IMR-90 (cell line): ENCODE data around the gene KDM4B. TPM values are rescaled to one million over a fixed set of nuclear protein-coding genes. Genes with fewer than 3 reads are reported as not detected.

Experiments
- ATAC-seq: fragments of 200-7000 bp; cut with Tn5 transposase; 2 replicates; pipeline ENCODE4 v1.9.1; 2020; ENCODE audit warnings: low read depth, mild to moderate bottlenecking, moderate library complexity
- BruUV-seq: library from RNA; stranded (reverse); fragments of 400-500 nt; replicated peaks from 2 replicates; lab custom pipeline; 2021; lab: Mats Ljungman, UMichigan
- CTCF ChIA-PET: fragments of 300-600 bp; formaldehyde crosslinking; extraction: SDS; loops from one replicate; lab custom pipeline; 2021; ENCODE audit warnings: antibody characterized with exemption; lab: Yijun Ruan, JAX
- POLR2A ChIA-PET: fragments of 300-600 bp; sonication (Branson Sonifier 250); formaldehyde crosslinking; loops from one replicate; lab custom pipeline; 2022; ENCODE audit warnings: antibody characterized with exemption; ENCODE audit not compliant: unreplicated experiment; lab: Charles Lee
- DNase-seq: peaks from one replicate; pipeline ENCODE4 v3.0.0; 2013
- H2AFZ ChIP-seq: replicated peaks from 2 replicates; pipeline ENCODE3; 2013; ENCODE audit warnings: low read length, mild to moderate bottlenecking; ENCODE audit not compliant: poor library complexity
- H2AK5ac ChIP-seq: 2 replicates; pipeline ENCODE4 v1.6.1; 2013; ENCODE audit warnings: low read depth, low read length, inconsistent platforms
- H2AK9ac ChIP-seq: replicated peaks from 2 replicates; pipeline ENCODE3; 2013; ENCODE audit warnings: mild to moderate bottlenecking, low read depth, low read length, moderate library complexity; ENCODE audit not compliant: poor library complexity
- H2BK120ac ChIP-seq: 2 replicates; pipeline ENCODE4 v1.6.1; 2013; ENCODE audit warnings: low read depth, low read length, inconsistent platforms
- H2BK15ac ChIP-seq: 3 replicates; pipeline ENCODE4 v1.6.1; 2013; ENCODE audit warnings: low read depth, low read length, inconsistent platforms
- H2BK20ac ChIP-seq: 2 replicates; pipeline ENCODE4 v1.6.1; 2013; ENCODE audit warnings: low read depth, mild to moderate bottlenecking, inconsistent platforms, low read length, moderate library complexity
- H2BK5ac ChIP-seq: 2 replicates; pipeline ENCODE4 v1.6.1; 2013; ENCODE audit warnings: mild to moderate bottlenecking, low read depth, low read length, inconsistent platforms; ENCODE audit not compliant: poor library complexity, severe bottlenecking
- H3K14ac ChIP-seq: replicated peaks from 2 replicates; pipeline ENCODE4 v1.6.1; 2013; ENCODE audit warnings: low read depth, low read length, inconsistent platforms
- H3K18ac ChIP-seq: 2 replicates; pipeline ENCODE4 v1.6.1; 2013; ENCODE audit warnings: low read depth, low read length, control low read depth
- H3K23ac ChIP-seq: 2 replicates; pipeline ENCODE4 v1.6.1; 2013; ENCODE audit warnings: low read depth, low read length, inconsistent platforms
- H3K27ac ChIP-seq: 2 replicates; pipeline ENCODE4 v1.5.1; 2013; ENCODE audit warnings: mild to moderate bottlenecking, control low read depth, low read length; ENCODE audit not compliant: insufficient read depth
- H3K27me3 ChIP-seq: 2 replicates; pipeline ENCODE4 v1.6.1; 2013; ENCODE audit warnings: low read length; ENCODE audit not compliant: control insufficient read depth, insufficient read depth
- H3K36me3 ChIP-seq: 2 replicates; pipeline ENCODE4 v1.6.1; 2013; ENCODE audit warnings: low read length, mixed read lengths; ENCODE audit not compliant: control insufficient read depth, insufficient read depth
- H3K4ac ChIP-seq: 2 replicates; pipeline ENCODE4 v1.6.1; 2013; ENCODE audit warnings: low read depth, low read length, inconsistent platforms
- H3K4me1 ChIP-seq: 2 replicates; pipeline ENCODE4 v1.6.1; 2013; ENCODE audit warnings: low read length, mixed read lengths; ENCODE audit not compliant: control insufficient read depth, insufficient read depth
- H3K4me2 ChIP-seq: 2 replicates; pipeline ENCODE4 v1.6.1; 2013; ENCODE audit warnings: low read depth, mild to moderate bottlenecking, control low read depth, low read length, moderate library complexity
- H3K4me3 ChIP-seq: 2 replicates; pipeline ENCODE4 v1.5.1; 2013; ENCODE audit warnings: low read depth, mild to moderate bottlenecking, control low read depth, low read length, moderate library complexity; ENCODE audit not compliant: insufficient read depth
- H3K56ac ChIP-seq: 2 replicates; pipeline ENCODE4 v1.6.1; 2013; ENCODE audit warnings: low read length, inconsistent platforms; ENCODE audit not compliant: insufficient read depth; ENCODE audit errors: extremely low read depth
- H3K79me1 ChIP-seq, 2 experiments: 2 replicates each; pipeline ENCODE4 v1.6.1; 2013; ENCODE audit warnings: low read length in 2 of 2, inconsistent platforms in 1 of 2, low read depth in 1 of 2
- H3K9ac ChIP-seq: 2 replicates; pipeline ENCODE4 v1.6.1; 2013; ENCODE audit warnings: low read depth, low read length, control low read depth
- H3K9me1 ChIP-seq: 2 replicates; pipeline ENCODE4 v1.6.1; 2013; ENCODE audit warnings: low read length, inconsistent platforms; ENCODE audit not compliant: insufficient read depth
- H3K9me3 ChIP-seq: 2 replicates; pipeline ENCODE4 v1.6.1; 2013; ENCODE audit warnings: low read length; ENCODE audit not compliant: control insufficient read depth, insufficient read depth
- H4K20me1 ChIP-seq: 2 replicates; pipeline ENCODE4 v1.6.1; 2013; ENCODE audit warnings: low read length, inconsistent platforms; ENCODE audit not compliant: insufficient read depth
- H4K5ac ChIP-seq: 2 replicates; pipeline ENCODE4 v1.6.1; 2013; ENCODE audit warnings: mild to moderate bottlenecking, low read depth, low read length, control low read depth
- H4K8ac ChIP-seq, 2 experiments: 2 replicates each; pipeline ENCODE4 v1.6.1; 2013; ENCODE audit warnings: low read depth in 2 of 2, low read length in 2 of 2, control low read depth in 1 of 2, inconsistent platforms in 1 of 2
- H4K91ac ChIP-seq: 2 replicates; pipeline ENCODE4 v1.6.1; 2013; ENCODE audit warnings: low read depth, low read length, inconsistent platforms; ENCODE audit not compliant: insufficient read depth
- FOS ChIP-seq: fragments of 150-350 bp; IDR thresholded peaks from 2 replicates; pipeline ENCODE4 v1.6.1; 2016; ENCODE audit warnings: low read depth, low read length
- NFE2L2 ChIP-seq: fragments of 150-350 bp; IDR thresholded peaks from 2 replicates; pipeline ENCODE4 v1.6.1; 2016; ENCODE audit warnings: low read depth, mild to moderate bottlenecking, low read length
- USF2 ChIP-seq: fragments of 150-350 bp; IDR thresholded peaks from 2 replicates; pipeline ENCODE4 v1.6.1; 2017; ENCODE audit warnings: mild to moderate bottlenecking, antibody characterized with exemption, low read length, low read depth
- WGBS, 2 experiments: methylation state at CpG; one replicate each; pipeline versions ENCODE4 v1.1.5 to v1.1.7; 2013; ENCODE audit warnings: missing lambda C conversion rate in 2 of 2; ENCODE audit not compliant: insufficient read length in 1 of 2; ENCODE audit errors: extremely low coverage in 2 of 2; 5-methylcytosine and 5-hydroxymethylcytosine counted together
- dilution Hi-C: fragments of 300-500 bp; cut with HindIII; formaldehyde crosslinking; loops from one replicate; pipeline ENCODE4 v1.14.3; 2018; ENCODE audit warnings: low sequenced_read_pairs; ENCODE audit not compliant: unreplicated experiment
- in situ Hi-C: fragments of 300-500 bp; cut with MboI; formaldehyde crosslinking; loops from 3 replicates; pipeline ENCODE4 v1.14.3; 2019; ENCODE audit warnings: low sequenced_read_pairs, inconsistent platforms, mixed read lengths
- intact Hi-C: fragments of 100-400 bp; cut with micrococcal nuclease; formaldehyde crosslinking; loops from 2 replicates; pipeline ENCODE4 v1.10.0; 2022
- polyA plus RNA-seq, 3 experiments: library from polyadenylated mRNA; depleted of rRNA; stranded (reverse); fragments of >200 nt; gene quantifications; 2 replicates each; pipeline ENCODE4 v1.2.3, GENCODE V29; 2012; ENCODE audit warnings: low replicate concordance in 1 of 3
- total RNA-seq: library from RNA; depleted of rRNA; stranded (reverse); fragments of >200 nt; gene quantifications from 2 replicates; pipeline ENCODE4 v1.2.3, GENCODE V29; 2012

The KDM4B gene
- total and polyA plus RNA-seq, 2 of the 4 experiments (the other 2 are of a cell fraction), result 5.0 to 17.9 TPM

- in situ Hi-C loops (no loop called here), dilution Hi-C loops (no loop called here), intact Hi-C loops (no loop called here)
- Histone ChIP-seq H2BK15ac (no peak overlapping the region), H3K9ac (no peak overlapping the region), H3K9me3 (no peaks in the 10 kb centered on the region), H3K18ac (peak overlapping the region; percentile 24; the same call in 1 of the 2 replicates), H3K27me3 (no peaks in the 10 kb centered on the region), H3K23ac (peak overlapping the region; percentile 45; the same call in 1 of the 2 replicates), H2AFZ (no peak overlapping the region), H4K91ac (no peak overlapping the region), H2BK5ac (peak overlapping the region; percentile 76), H2BK120ac (no peak overlapping the region), H4K8ac (no peak overlapping the region), H3K4me2 (peak overlapping the region; percentile 7; the same call in 1 of the 2 replicates), H3K36me3 (no peaks in the 10 kb centered on the region), H3K9me1 (peaks cover 21% of the 10 kb centered on the region), H3K4ac (peak overlapping the region; percentile 66), H3K4me1 (peaks cover 36% of the 10 kb centered on the region), H3K4me3 (no peak overlapping the region), H4K20me1 (peaks cover 69% of the 10 kb centered on the region), H3K56ac (no peak overlapping the region), H2AK9ac (peak overlapping the region; percentile 47), H3K79me1 (peaks cover 5 to 77% of the 10 kb centered on the region in 2 experiments; a peak in 3 of 4 replicates), H3K14ac (peak overlapping the region; percentile 78), H2BK20ac (peak overlapping the region; percentile 59; the same call in 1 of the 2 replicates), H4K5ac (no peak overlapping the region), H3K27ac (0 out of 2 replicates have a peak overlapping the region, but pooled peaks have one; percentile 4), H2AK5ac (peak overlapping the region; percentile 69; the same call in 1 of the 2 replicates)
- CTCF ChIA-PET, result interaction anchor here (0.6 to 0.7 kb wide), 2 partner anchors 29 to 52 kb away, joined by 3 read pairs; no protein-coding TSS in a partner anchor
- ATAC-seq (no peak), DNase-seq (peak; percentile 69)
- BruUV-seq, result no TSS peak
- POLR2A ChIA-PET, result no interaction called here
- TF ChIP-seq USF2 (no peak), NFE2L2 (no peak), FOS (peak; percentile 12; the same call in 1 of the 2 replicates)
- 86% methylated on average over 2 of the region's 12 CpGs; no CpG with 5 or more reads in 1 of the 2 experiments for WGBS, 2 experiments
Observed at GRCh38 chr19:4972509-4973230, 3.8 kb downstream of the KDM4B start.
